GM20431 (cell line): ENCODE measurements around the gene PHYH.
"Not testable (repeated sequence)": the region's sequence is repeated elsewhere in the genome, so short reads cannot be mapped to it uniquely, and the experiment has no call there.

Experiments used
- in situ Hi-C: fragments of 300-500 bp; cut with MseI, MboI; formaldehyde crosslinking; loops from one replicate; pipeline ENCODE4 v1.15.0; 2020; ENCODE audit warnings: low sequenced_read_pairs; ENCODE audit not compliant: unreplicated experiment

The PHYH gene

GRCh38 chr10:13322615-13323148 is 22.8 kb upstream of the PHYH start:
- in situ Hi-C loops: no loop called here

DNA sequence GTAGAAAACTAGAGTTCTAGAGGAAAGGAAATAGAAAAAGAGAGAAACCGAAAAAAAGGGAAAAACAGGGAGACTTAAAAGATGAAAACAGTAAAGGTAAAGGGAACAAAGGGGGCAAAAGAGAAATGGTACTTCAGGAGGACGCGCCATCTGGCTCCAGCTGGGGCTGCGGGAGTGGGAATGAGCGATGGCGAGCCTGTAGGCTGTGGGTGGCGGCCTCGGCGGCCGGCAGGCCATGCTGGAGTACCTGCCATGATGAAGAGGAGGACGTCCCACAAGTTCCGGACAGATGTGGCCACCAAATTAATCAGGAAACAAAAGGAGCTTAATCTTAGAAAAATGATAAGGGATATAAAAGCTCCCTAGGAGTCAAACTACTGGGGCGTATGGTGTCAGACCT is 21.7 kb upstream of the PHYH start:
- in situ Hi-C loops: no loop called here

DNA sequence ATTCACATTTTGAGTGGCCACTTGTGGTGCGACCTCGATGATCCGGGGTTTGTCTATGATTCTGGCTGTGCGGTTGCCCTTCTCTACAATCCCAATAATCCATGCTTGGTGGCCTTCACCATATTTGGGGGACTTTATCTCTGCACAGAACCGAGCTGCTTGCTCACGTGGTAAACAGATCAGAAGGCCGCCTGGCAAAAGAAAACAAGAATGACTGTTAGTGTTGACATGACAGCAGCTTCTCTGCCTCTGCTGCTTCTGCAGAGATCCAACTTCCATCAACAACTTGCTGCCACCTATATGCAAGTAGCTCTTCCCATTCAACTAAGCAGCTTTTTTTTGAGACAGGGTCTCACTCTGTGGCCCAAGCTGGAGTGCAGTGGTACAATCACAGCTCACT is 19.3 kb upstream of the PHYH start:
- in situ Hi-C loops: no loop called here

DNA sequence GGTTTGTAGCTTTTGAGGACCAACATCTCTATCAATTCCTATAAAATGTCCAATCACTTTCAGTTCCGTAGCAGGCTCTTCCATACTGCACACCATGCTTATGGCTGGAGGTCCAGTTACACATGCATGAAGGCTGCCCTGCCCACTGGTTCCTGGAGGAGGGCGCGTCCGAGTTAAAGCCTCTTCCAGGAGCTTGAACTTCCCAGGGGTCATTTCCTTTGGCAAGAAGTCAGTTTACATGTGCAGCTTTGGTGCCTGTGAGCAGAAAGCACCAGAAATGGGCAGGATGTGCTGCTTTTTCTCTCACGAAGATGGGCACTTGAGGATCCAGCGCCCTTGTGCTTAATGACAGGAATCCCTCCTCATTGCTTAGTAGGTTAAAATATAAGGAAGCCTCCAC is 17.6 kb upstream of the PHYH start:
- in situ Hi-C loops: no loop called here

GRCh38 chr10:13316635-13317311 is 16.9 kb upstream of the PHYH start:
- in situ Hi-C loops: no loop called here

- in situ Hi-C loops: no loop called here
These were observed 15.5 kb upstream of the PHYH start for GRCh38 chr10:13315361-13315760.

DNA sequence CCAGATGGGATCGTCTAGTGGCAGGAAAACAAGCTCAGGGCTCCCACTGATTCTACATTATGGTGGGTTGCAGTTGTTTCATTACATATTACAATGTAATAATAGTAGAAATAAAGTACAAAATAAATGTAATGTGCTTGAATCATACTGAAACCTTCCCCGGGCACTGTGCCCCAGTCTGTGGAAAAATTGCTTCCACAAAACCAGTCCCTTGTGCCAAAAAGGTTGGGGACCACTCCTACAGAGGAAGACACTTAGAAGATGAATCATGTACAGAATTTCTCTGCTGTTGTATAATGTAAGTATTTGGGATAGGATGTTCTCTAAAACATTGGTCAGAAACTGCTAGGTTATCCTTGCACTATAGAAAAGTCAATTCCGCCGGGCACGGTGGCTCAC is 11.3 kb upstream of the PHYH start:
- in situ Hi-C loops: no loop called here

- in situ Hi-C loops: no loop called here
These were observed 10.8 kb upstream of the PHYH start for GRCh38 chr10:13310518-13311176.

GRCh38 chr10:13309792-13310191 is 9.9 kb upstream of the PHYH start:
- in situ Hi-C loops: no loop called here

DNA sequence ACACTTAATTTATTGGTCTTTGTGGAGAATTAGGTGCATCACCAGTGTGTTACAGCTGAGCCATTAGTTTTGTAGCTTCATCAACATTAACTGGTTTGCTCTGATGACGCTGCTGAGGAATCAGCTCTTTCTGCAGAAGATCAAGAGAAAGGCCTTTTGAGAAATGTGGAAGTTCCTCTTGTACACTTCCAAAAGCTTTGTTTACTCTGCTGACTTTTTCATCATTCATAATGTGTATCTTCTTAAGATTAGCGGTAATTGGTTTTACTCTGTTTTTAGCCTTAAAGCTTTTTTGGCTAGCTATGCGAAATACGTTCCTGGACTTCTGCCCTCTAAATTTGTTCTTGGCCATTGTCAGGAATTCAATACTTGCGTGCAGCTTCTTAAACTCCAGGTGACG is 8.2 kb upstream of the PHYH start:
- in situ Hi-C loops: no loop called here

GRCh38 chr10:13306103-13306502 is 6.2 kb upstream of the PHYH start:
- in situ Hi-C loops: no loop called here

GRCh38 chr10:13302821-13303555 is 3.1 kb upstream of the PHYH start:
- in situ Hi-C loops: no loop called here

DNA sequence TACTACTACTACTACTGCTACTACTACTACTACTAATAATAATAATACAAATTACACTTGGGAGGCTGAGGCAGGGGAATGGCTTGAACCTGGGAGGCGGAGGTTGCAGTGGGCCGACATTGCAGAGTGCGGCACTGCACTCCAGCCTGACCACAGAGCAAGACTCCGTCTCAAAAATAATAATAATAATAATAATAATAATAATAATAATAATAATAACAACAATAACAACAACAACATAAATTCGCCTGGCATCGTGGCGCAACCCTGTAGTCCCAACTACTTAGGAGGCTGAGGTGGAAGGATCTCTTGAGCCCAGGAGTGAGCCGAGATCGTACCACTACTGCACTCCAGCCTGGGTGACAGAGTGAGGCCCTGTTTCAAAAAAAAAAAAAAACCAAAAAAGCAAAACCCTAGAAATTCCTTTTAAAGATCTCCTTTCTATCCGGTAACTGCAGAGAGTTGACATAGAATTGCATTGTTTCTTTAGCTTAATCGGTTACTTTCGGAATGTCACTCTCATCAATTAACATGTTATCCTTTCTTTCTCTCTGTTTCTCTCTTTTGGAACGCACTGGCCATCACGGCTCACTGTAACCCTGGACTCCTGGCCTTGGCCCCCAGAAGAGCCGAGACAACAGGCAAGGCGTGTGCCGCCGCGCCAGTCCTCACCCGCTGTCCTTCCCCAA is 972 bp downstream of the PHYH start:
- in situ Hi-C loops: no loop called here

GRCh38 chr10:13296476-13296875 is 3.4 kb downstream of the PHYH start:
- in situ Hi-C loops: no loop called here

DNA sequence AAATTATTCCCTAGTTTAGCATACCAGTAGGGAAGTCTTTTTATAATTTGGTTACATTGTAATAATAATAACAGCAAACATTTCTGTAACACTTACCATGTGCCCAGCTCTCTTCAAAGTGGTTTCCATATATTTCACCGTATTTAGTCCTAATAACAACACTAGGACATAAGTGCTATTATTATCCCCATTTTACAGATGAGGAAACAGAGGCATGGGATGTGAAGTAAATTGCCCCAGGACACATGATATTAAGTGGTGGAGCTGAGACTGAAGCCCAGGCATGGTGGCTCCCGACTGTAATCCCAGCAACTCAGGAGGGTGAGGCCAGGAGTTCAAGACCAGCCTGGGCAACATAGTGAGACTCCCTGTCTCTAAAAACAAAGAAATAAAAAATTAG is 5.1 kb downstream of the PHYH start:
- in situ Hi-C loops: no loop called here

GRCh38 chr10:13291821-13292773 is 7.8 kb downstream of the PHYH start:
- in situ Hi-C loops: no loop called here

GRCh38 chr10:13291061-13291460 is 8.8 kb downstream of the PHYH start:
- in situ Hi-C loops: no loop called here

DNA sequence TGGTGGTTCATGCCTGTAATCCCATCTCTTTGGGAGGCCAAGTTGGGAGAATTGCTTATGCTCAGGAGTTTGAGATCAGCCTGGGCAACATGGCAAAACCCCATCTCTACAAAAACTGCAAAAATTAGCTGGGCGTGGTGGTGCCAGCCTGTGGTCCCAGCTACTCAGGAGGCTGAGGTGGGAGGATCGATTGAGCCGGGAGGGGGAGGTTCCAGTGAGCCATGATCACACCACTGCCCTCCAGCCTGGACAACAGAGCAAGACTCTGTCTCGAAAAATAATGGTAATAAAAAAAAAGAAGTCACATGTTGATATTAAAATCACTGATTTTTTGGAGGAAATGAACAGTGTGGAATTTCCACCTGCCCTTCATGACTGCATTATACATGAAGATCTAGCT is 15.8 kb downstream of the PHYH start:
- in situ Hi-C loops: no loop called here

- in situ Hi-C loops: not testable (repeated sequence)
These were observed 17.5 kb downstream of the PHYH start for GRCh38 chr10:13282348-13282747.
